Activated T-cell treated with anti-CD3 and anti-CD28 coated beads, Interleukin-2, amount 50 U/mL, for 24 hours (primary cell): Measurements from ENCODE around the gene SNX15.

Source experiments
- DNase-seq: peaks from one replicate; pipeline ENCODE4 v3.0.0-alpha.2; 2020
- H3K27ac Mint-ChIP-seq: 2 replicates; pipeline ENCODE4 v1.8.0; 2020; ENCODE audit warnings: mild to moderate bottlenecking, mixed read lengths
- H3K27me3 Mint-ChIP-seq: 2 replicates; pipeline ENCODE4 v1.8.0; 2020; ENCODE audit warnings: mixed read lengths
- H3K36me3 Mint-ChIP-seq: 2 replicates; pipeline ENCODE4 v1.8.0; 2020; ENCODE audit warnings: low read depth, mixed read lengths
- H3K4me1 Mint-ChIP-seq: 2 replicates; pipeline ENCODE4 v1.8.0; 2020; ENCODE audit warnings: low read depth, mixed read lengths
- H3K4me3 Mint-ChIP-seq: 2 replicates; pipeline ENCODE4 v1.8.0; 2020; ENCODE audit warnings: mild to moderate bottlenecking, moderate library complexity, mixed read lengths
- H3K9me3 Mint-ChIP-seq: 2 replicates; pipeline ENCODE4 v1.8.0; 2020; ENCODE audit warnings: mixed read lengths

Gene SNX15

DNA sequence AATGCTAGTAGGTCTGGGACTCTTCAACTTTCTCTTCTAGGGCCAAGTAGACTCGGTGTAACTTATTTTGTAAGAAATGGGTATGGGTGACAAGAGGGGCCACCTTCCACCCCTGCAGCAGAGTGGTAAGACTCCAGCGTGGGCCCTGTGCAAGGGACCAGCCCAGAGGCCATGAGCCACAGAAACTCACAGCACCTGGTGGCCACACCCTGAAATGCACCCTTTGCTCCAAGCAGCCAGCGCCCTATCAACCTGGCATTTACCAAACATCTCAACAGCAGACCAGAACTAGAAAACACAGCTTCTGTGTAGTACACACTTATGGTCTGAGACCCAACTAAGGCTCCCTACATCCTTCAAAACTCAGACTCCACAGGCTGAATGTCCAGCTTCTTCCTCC lies 50.9 kb downstream of the SNX15 start:
- H3K4me3 Mint-ChIP-seq: peak overlapping the region; percentile 6
- H3K27ac Mint-ChIP-seq: no peak overlapping the region
- no peaks in the 10 kb centered on the region for H3K9me3 Mint-ChIP-seq
- peaks cover 76% of the 10 kb centered on the region for H3K36me3 Mint-ChIP-seq
- peaks cover 43% of the 10 kb centered on the region for H3K4me1 Mint-ChIP-seq
- DNase-seq: peak; percentile 77
- H3K27me3 Mint-ChIP-seq: no peaks in the 10 kb centered on the region

DNA sequence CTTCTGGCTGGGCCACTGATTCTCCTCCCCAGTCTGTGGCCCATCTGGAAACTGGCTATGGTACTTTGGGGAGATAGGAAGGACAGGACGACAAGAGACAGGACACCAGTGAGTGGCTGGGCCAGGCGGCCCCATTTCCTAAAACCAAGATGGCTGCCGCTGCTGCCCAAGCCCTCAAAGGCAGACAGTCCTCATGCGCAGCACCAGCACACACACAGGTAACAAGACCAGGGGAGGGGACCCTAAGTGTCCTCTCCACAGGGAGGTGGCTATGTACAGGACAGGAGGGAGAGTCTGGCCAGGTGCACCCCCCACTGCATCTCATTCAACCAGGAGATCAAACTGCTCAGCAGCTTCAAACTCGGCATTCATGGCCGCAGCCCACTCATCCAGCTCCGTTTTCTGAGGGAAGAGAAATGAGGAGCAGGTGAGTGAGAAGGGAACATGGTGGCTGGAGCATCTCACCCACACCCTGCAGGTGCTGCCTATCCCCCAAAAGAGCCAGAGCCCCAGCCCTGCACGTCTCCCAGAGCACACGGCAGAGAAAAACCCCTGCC lies 51.6 kb downstream of the SNX15 start:
- Mint-ChIP-seq H3K27me3 (no peaks in the 10 kb centered on the region), H3K27ac (peak overlapping the region; percentile 12), H3K9me3 (no peaks in the 10 kb centered on the region), H3K4me3 (peak overlapping the region; percentile 9), H3K4me1 (peaks cover 43% of the 10 kb centered on the region), H3K36me3 (peaks cover 83% of the 10 kb centered on the region)
- DNase-seq: no peak

DNA sequence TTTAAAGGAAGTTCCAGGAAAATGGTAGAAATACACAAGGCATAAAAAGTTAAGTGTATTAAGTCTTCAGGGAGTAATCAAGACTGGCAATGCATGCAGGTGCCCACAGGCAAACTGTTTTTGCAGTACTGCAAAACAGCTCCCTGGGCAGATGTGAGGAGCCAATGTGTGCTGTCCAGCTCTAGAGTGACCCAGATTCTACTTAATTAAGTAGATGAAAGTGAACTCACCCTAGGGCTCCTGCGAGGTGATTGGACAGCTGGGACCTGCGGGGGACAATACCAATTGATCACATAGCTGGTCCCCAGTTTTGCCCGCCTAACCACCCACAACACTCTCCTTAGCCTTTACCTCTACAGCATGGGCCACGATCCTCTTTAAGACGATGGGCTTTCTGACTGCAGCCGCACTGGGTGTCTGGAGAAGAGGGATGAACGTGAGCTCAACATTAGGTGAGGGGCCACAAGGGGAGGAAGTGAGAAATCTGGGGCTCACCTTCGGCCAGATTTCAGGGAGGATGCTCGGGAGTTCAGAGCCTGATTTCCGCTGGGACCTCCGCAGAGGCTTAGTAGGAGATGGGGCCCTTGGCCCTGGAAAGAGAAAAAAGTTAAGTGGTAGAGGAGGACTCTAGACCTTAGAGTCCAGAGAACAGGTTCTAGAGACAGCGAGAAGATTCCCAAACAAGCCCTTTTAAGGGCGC lies 56.0 kb downstream of the SNX15 start:
- no peaks in the 10 kb centered on the region for H3K9me3 Mint-ChIP-seq

DNA sequence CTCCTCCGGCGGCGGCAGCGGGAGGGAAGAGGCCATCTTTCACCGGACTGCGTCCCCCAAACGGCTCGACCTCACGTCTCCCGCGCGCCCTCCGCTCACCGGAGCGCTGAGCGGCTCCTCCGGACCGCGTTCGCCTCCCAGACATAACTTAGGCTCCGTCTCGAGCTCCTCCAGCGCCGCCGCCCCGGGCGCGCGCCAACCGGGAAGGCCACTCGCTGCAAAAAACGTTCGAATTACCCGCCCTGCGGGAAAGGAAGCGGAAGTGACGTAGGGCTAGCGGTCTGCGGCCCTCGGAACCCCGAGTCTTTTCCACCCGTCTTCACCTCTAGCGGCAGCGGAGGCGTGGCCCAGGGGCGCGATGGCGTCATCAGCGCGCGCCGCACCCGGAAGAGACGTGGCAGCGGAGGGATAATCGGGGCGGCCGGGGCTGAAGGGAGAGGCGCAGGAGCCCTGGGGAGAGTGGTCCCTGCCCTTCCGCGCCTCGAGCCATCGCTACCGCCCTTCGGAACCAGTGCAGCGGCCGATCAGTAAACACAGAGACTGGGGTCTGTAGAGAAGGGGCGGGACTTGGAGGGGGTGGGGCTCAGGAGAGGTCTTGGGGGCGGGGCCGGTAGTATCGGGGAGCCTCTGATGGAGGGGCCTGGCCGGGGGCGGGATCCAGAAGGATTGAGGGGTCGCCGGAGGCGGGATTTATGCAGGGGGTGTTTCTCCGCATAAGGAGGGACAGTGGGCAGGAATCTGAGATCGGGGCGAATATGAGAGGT lies 56.8 kb downstream of the SNX15 start, which contains the start of the genes CDCA5 and ZFPL1:
CDCA5 (minus strand) TSS at position 207 of the 764 bp plus-strand sequence; CDS start at position 145, 62 bp downstream.
ZFPL1 (plus strand) TSS at position 389 of the 764 bp plus-strand sequence. CDS start 477 bp downstream, outside the sequence.
- no peaks in the 10 kb centered on the region for H3K9me3 Mint-ChIP-seq

More for the DNA sequence above, 56.0 kb downstream of the SNX15 start:
- no peak for DNase-seq
- H3K4me3 Mint-ChIP-seq: peak overlapping the region; percentile 99
- no peaks in the 10 kb centered on the region for H3K27me3 Mint-ChIP-seq
- H3K27ac Mint-ChIP-seq: peak overlapping the region; percentile 99
- peaks cover 51% of the 10 kb centered on the region for H3K4me1 Mint-ChIP-seq
- peaks cover 94% of the 10 kb centered on the region for H3K36me3 Mint-ChIP-seq

GRCh38 chr11:65084598-65085375 lies 57.5 kb downstream of the SNX15 start:
- no peak for DNase-seq
- Mint-ChIP-seq H3K27ac (peak overlapping the region; percentile 99), H3K4me1 (peaks cover 41% of the 10 kb centered on the region), H3K36me3 (peaks cover 94% of the 10 kb centered on the region), H3K4me3 (peak overlapping the region; percentile 99), H3K27me3 (no peaks in the 10 kb centered on the region), H3K9me3 (no peaks in the 10 kb centered on the region)

More for the DNA sequence above, 56.8 kb downstream of the SNX15 start, which contains the start of the genes CDCA5 and ZFPL1:
- Mint-ChIP-seq H3K4me3 (peak within 1 kb of the TSS; percentile 99), H3K36me3 (peaks cover 94% of the 10 kb centered on the region), H3K27me3 (no peaks in the 10 kb centered on the region), H3K27ac (peak within 1 kb of the TSS; percentile 99), H3K4me1 (peaks cover 44% of the 10 kb centered on the region)
- peak; percentile 99 for DNase-seq

GRCh38 chr11:65085446-65085845 lies 58.2 kb downstream of the SNX15 start:
- Mint-ChIP-seq H3K27me3 (no peaks in the 10 kb centered on the region), H3K4me3 (peak overlapping the region; percentile 99), H3K4me1 (peaks cover 37% of the 10 kb centered on the region), H3K36me3 (peaks cover 91% of the 10 kb centered on the region), H3K27ac (peak overlapping the region; percentile 99), H3K9me3 (no peaks in the 10 kb centered on the region)
- DNase-seq: no peak

GRCh38 chr11:65086809-65087208 lies 59.6 kb downstream of the SNX15 start:
- peaks cover 79% of the 10 kb centered on the region for H3K36me3 Mint-ChIP-seq
- no peaks in the 10 kb centered on the region for H3K9me3 Mint-ChIP-seq
- no peak for DNase-seq
- H3K4me3 Mint-ChIP-seq: no peak overlapping the region
- H3K4me1 Mint-ChIP-seq: peaks cover 28% of the 10 kb centered on the region
- no peak overlapping the region for H3K27ac Mint-ChIP-seq
- H3K27me3 Mint-ChIP-seq: no peaks in the 10 kb centered on the region

- DNase-seq: no peak
- peaks cover 75% of the 10 kb centered on the region for H3K36me3 Mint-ChIP-seq
- no peaks in the 10 kb centered on the region for H3K9me3 Mint-ChIP-seq
- peak overlapping the region; percentile 33 for H3K27ac Mint-ChIP-seq
- no peak overlapping the region for H3K4me3 Mint-ChIP-seq
- H3K27me3 Mint-ChIP-seq: no peaks in the 10 kb centered on the region
- peaks cover 25% of the 10 kb centered on the region for H3K4me1 Mint-ChIP-seq
These were observed 60.0 kb downstream of the SNX15 start for GRCh38 chr11:65087216-65087615.

- Mint-ChIP-seq H3K4me3 (no peak overlapping the region), H3K4me1 (peaks cover 20% of the 10 kb centered on the region)
These were observed 60.6 kb downstream of the SNX15 start for GRCh38 chr11:65087827-65088226.

DNA sequence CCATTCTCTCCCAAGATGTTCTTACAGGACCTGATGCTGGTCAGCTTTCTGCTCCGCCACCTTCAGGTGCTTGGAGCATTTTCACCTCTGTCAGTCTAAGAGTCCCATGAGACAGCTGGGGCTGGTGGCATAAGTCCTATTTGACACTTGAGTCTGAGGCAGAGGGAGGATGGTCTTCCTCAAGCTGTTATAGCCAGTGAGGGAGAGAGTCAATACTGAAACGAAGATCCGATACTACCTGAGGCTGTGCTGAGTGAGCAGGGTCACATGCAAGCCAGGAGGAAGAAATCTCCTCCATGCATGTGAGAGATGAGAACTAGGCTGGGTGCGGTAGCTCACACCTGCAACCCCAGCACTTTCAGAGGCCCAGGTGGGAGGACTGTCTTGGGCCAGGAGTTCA lies 62.4 kb downstream of the SNX15 start:
- Mint-ChIP-seq H3K9me3 (no peaks in the 10 kb centered on the region), H3K27me3 (no peaks in the 10 kb centered on the region), H3K36me3 (peaks cover 51% of the 10 kb centered on the region), H3K4me3 (no peak overlapping the region), H3K27ac (no peak overlapping the region), H3K4me1 (peaks cover 13% of the 10 kb centered on the region)
- DNase-seq: no peak

More at GRCh38 chr11:65087827-65088226, 60.6 kb downstream of the SNX15 start:
- Mint-ChIP-seq H3K9me3 (no peaks in the 10 kb centered on the region), H3K27me3 (no peaks in the 10 kb centered on the region), H3K36me3 (peaks cover 69% of the 10 kb centered on the region), H3K27ac (no peak overlapping the region)
- DNase-seq: no peak
